NCI-H146 treated with DMSO at 0.1 percent for 48 hours (cell line): Measurements from ENCODE around the gene STMND1.
"Not testable (repeated sequence)": the region's sequence is repeated elsewhere in the genome, so short reads cannot be mapped to it uniquely, and the experiment has no call there.

Experiments used
- DNase-seq: peaks from one replicate; lab custom pipeline; 2025; ENCODE audit not compliant: unreplicated experiment; lab: John Stamatoyannopoulos, UW

The STMND1 gene

GRCh38 chr6:17101422-17102257, at the start of gene STMND1:
Gene STMND1, plus strand, starts transcription at chr6:17102050. Its CDS starts 208 bp downstream, at chr6:17102258.
- DNase-seq, result no peak

GRCh38 chr6:17054647-17055046, 47.2 kb upstream of the STMND1 start:
- DNase-seq, result no peak

- DNase-seq, result no peak
These were observed 44.5 kb upstream of the STMND1 start for GRCh38 chr6:17057322-17057721.

- DNase-seq, result no peak
These were observed 43.3 kb upstream of the STMND1 start for GRCh38 chr6:17058550-17058949.

- no peak for DNase-seq
These were observed 42.8 kb upstream of the STMND1 start for GRCh38 chr6:17059022-17059421.

- no peak for DNase-seq
These were observed 42.0 kb upstream of the STMND1 start for GRCh38 chr6:17059850-17060249.

GRCh38 chr6:17061097-17061496, 40.8 kb upstream of the STMND1 start:
- DNase-seq, result no peak

GRCh38 chr6:17062871-17063440, 38.9 kb upstream of the STMND1 start:
- no peak for DNase-seq

GRCh38 chr6:17064975-17065374, 36.9 kb upstream of the STMND1 start:
- no peak for DNase-seq

GRCh38 chr6:17066610-17067009, 35.2 kb upstream of the STMND1 start:
- DNase-seq, result no peak

- DNase-seq, result not testable (repeated sequence)
These were observed 32.9 kb upstream of the STMND1 start for GRCh38 chr6:17068972-17069371.

- not testable (repeated sequence) for DNase-seq
These were observed 31.4 kb upstream of the STMND1 start for GRCh38 chr6:17070400-17070799.

- not testable (repeated sequence) for DNase-seq
These were observed 28.3 kb upstream of the STMND1 start for GRCh38 chr6:17073596-17073995.

- no peak for DNase-seq
These were observed 20.6 kb upstream of the STMND1 start for GRCh38 chr6:17081273-17081672.

GRCh38 chr6:17081860-17082508, 19.9 kb upstream of the STMND1 start:
- no peak for DNase-seq

GRCh38 chr6:17083397-17083796, 18.5 kb upstream of the STMND1 start:
- DNase-seq, result no peak

- DNase-seq, result no peak
These were observed 15.4 kb upstream of the STMND1 start for GRCh38 chr6:17086469-17086868.

- no peak for DNase-seq
These were observed 13.7 kb upstream of the STMND1 start for GRCh38 chr6:17088091-17088611.

GRCh38 chr6:17091122-17091521, 10.7 kb upstream of the STMND1 start:
- DNase-seq, result no peak

- DNase-seq, result no peak
These were observed 8.2 kb upstream of the STMND1 start for GRCh38 chr6:17093686-17094085.

- DNase-seq, result no peak
These were observed 5.8 kb upstream of the STMND1 start for GRCh38 chr6:17096096-17096495.

GRCh38 chr6:17096652-17097051, 5.2 kb upstream of the STMND1 start:
- DNase-seq, result no peak
